GM18909 (cell line): ENCODE data around the gene COLEC12.

ENCODE experiments used
- ATAC-seq: cut with Tn5 transposase; IDR thresholded peaks from one replicate; pipeline ENCODE4 v1.9.1; 2021; ENCODE audit warnings: mild to moderate bottlenecking; ENCODE audit not compliant: unreplicated experiment, poor library complexity

The COLEC12 gene

DNA sequence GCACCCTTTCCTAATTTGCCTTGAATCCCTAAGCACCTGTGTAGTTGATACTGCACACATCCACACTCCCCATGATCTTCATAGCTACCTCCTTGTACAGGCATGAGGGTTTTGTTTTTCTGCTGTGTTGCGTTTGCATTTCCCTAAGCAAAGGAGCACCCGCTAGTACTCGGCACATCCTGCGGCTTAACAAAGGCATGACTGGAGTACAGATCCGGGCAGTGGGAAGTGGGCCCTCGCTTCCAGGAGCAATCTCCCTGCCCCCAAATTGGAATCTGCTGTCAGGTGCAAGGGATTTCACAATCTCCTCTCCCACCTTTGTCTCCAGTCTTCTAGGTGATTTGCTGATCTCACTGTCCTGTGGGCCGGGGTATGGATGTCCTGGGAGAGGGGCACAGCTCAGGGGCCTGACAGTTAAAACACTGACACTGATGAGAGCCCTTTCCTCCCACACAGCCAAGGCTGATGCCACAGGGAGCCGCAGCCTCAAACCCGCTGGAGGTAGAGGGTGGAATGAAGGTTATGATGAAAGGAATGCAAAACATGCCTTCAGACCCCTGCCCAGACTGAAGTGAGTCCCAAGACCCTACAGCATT is 133.9 kb downstream of the COLEC12 start:
- no peak for ATAC-seq

DNA sequence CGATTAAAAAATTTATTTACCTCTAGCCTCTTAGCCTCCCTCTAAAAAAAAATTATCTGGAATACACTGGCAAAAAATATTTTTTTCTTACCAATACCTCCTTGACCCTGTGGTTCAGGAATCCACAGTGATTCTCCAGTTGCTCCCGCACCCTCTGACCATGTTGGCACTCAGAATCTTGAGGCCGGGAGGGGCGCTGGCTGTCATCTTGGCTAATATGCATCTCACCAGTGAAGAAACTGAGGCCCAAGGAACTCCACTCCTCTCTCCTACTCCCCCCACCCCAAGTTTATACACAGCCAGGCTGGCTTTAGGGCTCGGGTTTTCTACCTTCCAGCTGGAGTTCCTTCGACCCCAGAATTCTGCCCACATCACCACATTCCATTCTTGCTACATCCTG is 134.8 kb downstream of the COLEC12 start:
- no peak for ATAC-seq

DNA sequence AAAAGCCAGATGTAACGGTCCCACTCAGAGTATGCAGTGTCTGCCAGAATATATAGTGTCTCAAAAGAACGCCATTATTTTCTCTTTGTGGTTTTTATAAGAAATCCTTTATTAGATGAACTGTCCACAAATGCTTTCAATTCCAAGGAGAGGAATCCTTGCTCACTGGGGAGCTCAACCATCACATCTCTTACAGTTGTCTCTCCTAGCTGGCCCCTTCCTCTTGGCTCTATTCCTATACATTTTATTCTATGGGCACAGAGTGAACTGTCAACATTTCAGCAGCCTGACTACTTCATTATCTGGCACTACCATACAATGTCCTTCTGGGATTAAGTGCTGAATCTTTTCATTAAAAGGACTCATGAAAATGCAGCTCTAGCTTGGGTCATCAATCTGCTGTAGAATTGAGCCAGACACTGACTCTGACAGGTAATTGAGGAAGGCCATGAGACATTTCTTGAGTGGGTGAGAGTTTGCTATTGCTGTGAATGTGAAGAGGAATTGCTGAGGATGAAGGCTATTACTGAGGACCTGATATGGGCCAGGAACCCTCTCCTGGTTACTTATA is 136.2 kb downstream of the COLEC12 start:
- no peak for ATAC-seq

DNA sequence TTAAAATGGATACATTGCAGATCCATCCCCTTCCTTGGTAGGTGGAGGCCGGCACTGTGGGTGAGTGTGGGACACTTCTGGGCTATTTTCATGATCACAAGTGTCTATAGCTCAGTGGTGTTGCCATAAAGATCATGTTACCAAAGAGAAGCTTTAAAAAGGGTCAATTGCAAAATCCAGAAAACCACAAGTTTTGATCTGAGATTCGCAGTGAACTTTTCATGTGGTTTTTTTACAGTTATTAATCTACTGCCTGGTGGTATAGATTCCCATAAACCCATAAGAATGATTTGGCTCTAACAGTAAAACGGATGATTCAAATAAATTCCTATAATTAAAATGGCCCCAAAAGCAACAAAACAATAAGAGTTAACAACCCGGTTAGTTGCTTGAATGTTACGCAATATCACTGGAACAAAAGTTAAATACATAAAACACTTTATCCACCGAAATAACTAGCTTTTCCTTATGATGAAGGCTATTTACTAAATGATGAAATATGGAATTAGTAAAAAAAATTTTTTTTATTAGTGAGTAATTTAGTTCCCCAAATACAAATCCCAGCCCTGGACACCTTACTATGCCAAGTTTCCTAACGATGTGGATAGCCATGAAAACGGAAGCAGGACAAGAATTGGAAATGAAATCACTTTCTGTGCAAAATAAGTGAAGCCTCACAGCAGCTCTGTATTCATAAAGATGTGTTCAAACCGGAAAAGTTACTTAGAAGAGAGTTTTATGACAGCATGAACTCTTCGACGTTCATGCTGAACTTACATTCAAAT is 137.0 kb downstream of the COLEC12 start:
- no peak for ATAC-seq

DNA sequence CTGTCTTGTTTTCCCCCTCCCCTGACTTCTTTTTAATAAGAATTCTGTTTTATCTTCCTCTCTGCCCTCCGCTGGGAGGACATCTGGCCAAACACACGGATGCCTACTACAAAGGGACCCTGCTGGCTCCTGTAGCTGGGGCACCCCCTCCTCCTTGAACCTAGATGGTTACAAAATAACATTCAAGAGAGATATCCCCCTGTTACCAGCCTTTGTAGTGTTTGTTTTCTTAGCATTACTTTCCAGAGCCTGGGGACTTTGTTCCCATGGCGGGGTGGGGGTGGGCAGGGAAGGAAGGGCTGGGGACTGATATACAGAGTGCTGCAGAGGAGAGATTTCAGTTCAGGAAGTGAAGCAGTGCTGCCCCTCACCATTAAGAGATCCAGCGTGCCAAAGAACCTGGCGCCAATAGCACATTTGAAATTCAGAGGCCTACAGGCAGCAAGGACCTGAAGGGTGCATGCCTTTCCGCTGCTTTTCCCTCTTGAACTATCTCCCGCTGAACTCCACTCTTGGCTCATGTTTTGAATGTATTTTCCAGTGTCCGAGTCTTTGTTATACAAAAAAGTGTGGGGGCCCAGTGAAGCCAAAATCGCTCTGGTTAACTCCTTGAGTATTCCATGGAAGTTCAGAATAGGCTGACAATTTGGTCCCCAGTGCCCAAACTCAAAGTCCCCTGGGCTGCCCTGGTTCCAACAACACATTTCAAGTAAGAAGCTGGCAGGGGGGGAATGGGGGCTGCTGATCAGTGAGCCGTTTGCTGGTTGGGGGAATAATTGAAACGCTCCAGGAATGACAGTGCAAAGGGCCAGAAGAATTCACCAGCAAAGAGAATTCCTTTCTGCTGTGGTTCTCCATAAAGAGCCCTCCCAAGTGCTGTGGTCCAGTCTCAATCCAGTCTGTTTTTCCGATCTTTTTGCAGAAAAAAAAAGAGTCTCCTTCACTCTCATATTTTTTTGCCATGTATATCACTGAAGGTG is 137.9 kb downstream of the COLEC12 start:
- no peak for ATAC-seq

DNA sequence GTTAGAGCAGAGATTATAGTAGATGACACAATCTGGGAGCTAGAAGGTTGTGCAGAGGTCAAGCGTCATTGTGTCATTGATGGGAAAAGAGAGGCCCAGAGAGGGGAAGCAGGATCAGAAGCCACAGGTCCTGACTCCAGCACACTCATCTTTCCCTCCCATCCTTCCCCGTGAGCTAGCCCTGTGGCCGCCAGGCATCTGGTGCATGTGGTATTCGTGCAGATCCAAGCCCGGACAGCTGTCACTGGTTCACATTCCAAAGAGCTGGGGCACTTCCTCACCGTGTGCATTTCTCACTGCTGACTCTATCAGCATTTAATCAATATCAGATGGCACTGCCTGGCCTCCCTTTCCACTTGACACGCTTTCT is 138.6 kb downstream of the COLEC12 start:
- ATAC-seq, result no peak

DNA sequence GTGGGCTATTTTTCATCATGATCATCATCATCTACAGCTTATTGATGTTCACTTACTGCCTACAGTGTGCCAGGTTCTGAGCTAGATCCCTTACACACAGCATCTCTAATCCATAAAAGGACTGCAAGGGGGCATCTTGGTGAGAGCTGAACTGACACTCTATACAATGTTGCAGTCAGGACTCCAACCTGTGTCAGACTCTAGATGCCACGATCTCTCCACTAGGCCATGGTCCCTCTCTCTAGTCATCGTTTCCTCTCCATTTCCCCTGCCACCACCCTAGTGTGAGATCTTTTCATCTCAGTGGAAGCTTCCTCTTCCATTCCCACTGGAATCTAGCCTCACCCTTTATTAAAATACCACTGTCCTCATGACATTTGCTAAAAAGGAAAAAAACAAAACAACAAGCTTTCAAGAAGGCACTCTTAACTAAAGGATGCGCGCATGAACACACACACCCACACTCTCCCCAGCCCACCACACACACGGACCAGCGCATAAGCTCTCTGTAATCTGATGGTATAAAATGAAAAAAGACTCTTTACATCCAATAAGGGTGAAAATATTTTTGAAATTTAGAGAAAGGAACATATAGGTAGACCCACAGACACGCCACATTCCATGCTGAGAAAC is 139.3 kb downstream of the COLEC12 start:
- no peak for ATAC-seq

DNA sequence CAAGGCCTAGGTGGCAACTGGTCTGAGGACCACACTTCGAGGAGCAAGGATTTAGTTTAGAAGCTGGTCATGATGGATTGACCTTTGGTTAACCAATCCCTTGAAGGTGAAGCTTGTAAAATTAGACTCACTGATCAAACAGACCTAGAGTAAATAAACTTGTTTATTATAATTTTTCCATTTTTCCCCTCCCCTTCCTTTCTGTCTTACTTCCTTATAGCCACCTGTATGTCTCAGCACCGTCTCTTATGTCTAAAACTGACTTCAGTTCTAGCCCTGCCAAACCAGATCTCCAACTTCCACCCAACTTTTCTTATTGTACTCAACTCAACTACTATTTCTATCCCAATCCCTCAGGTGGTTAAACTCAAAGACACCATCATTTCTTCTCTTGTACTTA is 139.8 kb downstream of the COLEC12 start:
- ATAC-seq, result no peak

DNA sequence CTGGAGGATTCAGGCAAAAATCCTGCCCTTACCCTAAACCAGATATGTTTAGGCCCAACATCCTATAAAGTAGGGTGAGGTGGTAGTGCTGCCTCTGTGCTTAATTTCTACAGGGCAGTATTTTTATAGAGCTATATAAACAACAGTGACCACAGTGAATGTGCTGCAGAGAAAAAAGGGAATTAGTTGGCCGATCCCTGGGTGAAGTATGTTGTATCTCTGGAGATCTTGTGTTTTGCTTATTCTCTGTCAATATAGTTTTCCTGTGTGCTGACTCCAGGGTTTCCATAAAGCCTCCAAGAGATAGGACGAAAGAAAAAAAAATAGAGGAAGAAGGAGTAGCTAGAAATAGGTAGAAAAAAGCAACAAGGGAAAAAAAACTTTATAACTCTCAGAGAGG is 143.7 kb downstream of the COLEC12 start:
- no peak for ATAC-seq

DNA sequence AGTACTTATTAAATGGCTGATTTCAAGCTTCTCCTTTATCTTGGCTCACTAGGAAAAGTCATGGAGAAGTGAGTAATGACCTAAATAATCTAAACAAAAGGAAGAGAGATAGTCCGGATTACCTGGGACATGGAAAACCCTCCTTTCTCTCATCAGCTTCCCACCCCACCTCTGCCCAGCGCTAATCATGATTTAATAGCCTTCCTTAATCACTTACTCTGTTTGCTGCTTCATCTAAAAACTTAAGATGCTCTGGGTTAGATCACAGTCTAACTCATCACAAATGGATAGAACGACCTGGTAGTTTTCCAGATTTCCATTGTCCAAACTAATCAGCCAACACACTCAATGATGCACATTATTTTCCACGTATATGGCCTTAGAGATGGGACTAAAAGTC is 144.8 kb downstream of the COLEC12 start:
- ATAC-seq, result no peak

DNA sequence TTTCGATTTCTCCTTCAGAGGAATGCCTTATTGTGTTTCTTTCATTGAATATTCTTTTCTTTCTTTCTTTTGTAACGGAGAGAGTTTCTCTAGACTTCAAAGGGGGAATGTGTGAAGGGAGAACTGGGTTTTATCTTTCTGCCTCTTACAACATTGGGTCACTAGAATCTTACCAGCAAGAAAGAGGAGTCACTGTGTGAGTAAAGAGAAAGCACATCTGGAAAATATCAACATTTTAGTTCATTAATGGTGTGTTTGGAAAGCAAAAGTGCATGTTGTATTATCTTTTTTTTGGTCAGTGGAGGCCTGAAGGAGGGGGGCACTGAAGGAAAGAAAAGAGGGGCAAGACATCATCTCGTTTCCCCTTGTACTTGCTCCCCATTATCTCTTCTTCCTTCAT is 146.0 kb downstream of the COLEC12 start:
- ATAC-seq, result no peak

DNA sequence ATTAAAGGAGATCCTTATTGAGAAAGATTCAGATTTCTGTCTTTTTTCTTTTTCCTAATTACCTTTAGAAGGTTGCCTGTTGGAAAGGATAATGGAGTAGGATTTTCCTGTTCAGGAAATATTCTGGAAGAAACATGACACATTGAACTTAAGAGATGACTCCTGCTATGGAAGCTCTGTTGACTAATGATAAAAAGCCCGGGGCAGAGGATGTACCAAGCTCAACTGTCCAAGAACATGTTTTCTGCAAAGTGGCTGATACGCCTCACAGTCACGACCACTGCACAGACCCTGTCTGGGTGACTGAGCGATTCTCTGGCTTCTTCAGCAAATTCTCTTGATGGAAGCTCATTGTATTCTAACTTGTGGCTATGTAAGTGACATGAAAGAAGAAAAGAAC is 146.5 kb downstream of the COLEC12 start:
- ATAC-seq, result no peak

DNA sequence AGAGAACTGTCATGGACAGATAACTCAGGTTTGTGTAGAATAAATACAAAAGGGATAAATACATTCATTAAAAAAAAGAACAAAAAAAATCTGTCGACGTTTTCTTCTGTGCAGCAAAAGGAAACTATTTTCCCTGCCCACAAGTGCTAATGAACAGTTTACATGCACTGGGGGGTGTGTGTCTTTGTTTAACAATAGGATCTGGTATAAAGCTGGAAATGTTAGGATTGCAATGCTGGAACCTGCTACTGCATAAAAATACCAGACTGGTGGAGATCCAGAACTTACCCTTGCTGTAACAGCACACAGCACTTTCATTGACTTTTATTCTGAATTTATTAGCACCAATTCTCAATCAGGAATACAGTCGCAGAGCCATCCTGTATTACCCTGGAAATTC is 148.1 kb downstream of the COLEC12 start:
- ATAC-seq, result no peak

DNA sequence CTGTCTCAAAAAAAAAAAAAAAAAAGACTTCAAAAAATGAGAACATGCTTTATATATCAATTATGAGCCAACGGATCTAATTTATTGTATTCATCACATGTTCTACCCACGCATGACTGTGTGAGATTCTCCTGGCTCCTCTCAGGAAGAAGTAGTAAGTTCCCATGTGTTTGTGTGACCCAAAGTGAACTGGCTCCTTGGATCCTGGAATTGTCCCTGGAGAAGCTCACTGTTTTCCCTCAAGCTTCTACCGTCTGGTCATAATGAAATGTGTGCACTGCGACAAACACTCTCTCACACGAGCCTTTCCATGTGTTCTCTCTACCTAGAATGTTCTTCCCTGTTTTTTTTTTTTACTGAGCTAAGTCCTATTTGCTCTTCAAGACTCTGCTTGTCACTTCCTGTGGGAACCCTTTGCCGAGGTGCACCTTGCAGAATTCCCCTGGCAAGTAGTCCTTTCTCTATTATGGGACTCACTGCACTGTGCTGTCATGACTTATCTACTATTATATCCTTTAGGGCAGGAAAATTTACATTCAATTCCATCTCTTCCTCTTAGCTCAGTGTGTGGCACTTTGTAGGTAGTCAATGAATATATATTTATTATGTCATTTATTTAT is 149.4 kb downstream of the COLEC12 start:
- ATAC-seq, result no peak

DNA sequence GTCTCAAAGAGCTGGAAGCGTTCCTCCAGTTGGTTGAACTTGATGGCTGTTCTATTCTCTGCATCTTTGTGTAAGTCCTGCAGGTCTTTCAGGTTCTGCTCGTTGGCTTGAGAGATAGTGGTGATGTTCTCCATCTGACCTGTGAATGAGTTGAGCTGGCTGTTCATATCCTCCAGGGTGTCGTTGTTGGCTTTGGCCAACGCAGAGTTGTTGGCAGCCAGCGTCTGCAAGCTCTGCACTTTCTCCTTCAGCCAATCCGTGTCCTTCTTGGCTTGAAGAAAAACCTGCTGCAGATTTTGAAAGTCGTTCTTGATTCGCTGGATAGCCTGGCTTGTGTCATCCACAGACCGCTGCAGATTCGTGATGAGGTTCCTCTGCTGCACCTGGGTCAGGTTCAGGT is 153.9 kb downstream of the COLEC12 start:
- ATAC-seq, result no peak

DNA sequence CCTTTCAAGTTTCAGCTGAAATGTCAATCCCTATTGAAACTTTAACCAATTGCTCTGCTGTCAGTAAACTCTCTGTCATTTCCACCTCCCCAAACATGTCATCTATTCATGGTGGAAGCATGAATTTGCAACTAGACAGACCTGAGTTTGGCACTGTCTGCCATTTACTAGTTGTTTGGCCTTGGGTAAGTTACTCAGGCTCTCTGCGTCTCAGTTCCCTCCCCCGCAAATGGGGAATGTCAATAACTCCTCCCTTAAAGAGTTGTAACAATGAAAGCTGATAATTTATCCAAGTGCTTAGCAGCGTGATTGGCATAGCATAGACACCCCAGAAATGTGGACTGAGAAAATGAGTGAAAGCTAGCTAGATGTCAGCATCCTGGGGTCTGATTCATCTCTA is 159.4 kb downstream of the COLEC12 start:
- no peak for ATAC-seq

DNA sequence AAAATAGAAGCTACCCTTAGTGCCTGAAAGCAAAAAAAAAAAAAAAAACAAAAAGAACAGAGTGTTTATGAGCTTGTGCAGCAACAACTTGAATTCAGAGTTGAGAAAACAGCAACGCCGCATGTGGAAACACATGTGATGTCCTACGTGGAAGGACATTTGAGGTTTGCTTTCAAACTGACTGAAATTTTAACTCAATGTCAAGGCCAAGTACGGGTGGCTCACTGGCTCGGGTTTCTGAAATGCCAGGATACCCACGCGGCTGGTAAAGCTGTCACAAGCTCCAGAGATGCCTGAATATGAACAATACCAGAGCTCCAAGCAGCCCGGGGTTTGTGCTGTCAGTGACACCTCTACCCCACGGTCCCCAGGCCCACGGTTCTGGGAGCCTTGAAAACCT is 160.5 kb downstream of the COLEC12 start:
- ATAC-seq, result no peak

DNA sequence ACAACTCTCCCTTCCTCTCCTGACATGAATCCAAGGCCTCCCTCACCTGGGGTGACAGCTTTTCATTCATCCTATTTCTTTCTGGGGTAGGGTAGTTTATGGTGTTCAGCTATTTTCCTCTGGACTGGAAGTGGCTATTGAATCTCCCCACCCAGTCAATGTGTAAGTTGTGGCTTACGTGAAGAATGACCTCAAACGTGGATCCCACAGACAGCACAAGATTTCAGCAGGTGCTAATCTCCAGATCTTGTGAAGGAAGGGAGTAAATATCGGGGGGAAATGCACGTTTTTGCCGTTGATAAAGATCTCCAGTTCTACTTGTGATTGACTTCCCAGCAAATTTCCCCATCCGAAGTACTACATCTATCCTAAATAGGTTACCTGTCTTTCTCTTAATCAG is 161.3 kb downstream of the COLEC12 start:
- no peak for ATAC-seq

DNA sequence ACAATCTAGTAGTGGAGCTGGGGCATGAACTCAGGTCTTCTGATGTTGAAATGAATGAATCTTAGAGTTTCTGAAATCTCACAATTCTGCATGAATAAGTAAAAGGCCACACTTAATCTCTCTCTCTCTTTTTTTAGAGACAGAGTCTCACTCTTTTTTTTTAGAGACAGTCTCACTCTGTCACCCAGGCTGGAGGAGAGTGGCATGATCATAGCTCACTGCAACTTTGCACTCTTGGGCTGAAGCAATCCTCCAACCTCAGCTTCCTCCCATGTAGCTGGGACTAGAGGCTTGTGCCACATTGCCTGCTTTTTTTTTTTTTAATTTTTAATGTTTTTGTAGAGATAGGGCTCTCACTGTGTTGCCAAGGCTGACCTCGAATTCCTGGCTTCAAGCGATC is 163.8 kb downstream of the COLEC12 start:
- no peak for ATAC-seq

DNA sequence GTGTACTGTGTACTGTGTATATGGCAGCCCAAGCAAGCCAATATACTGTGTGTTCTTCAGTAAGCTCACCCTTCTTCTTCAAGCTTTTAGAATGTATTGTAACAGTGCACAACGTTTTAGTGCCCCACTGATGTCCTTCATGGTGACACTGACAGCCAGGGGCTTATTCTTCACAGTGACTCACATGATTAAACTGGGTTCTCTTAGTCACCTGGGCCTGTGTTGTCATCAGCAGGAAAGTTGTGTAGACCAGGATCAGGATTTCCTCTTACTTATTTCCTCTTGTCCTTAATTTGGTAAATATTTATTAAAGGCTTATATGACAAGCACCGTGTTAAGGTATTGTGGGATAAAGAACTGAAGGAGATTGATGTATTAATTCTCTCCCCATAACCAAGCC is 164.8 kb downstream of the COLEC12 start:
- ATAC-seq, result no peak
